BLaER1 treated with 17β-estradiol and CSF1 and Interleukin-3, amounts not matched to agents 10 nM and 100 nM (cell line): ENCODE measurements around the gene PTPRZ1.

Source experiments
- H3K27ac ChIP-seq, 11 experiments: shearing (Covaris generic); formaldehyde crosslinking; 2 replicates each; pipeline ENCODE4 v1.8.1; 2022
- H3K27me3 ChIP-seq, 11 experiments: shearing (Covaris generic); formaldehyde crosslinking; 2 replicates each; pipeline ENCODE4 v1.8.1; 2022
- H3K36me3 ChIP-seq, 11 experiments: shearing (Covaris generic); formaldehyde crosslinking; 2 replicates each; pipeline ENCODE4 v1.8.1; 2022
- H3K4me1 ChIP-seq, 10 experiments: shearing (Covaris generic); formaldehyde crosslinking; 2 replicates each; pipeline ENCODE4 v1.8.1; 2022
- H3K4me2 ChIP-seq, 11 experiments: shearing (Covaris generic); formaldehyde crosslinking; 2 replicates each; pipeline ENCODE4 v1.8.1; 2022
- H3K4me3 ChIP-seq, 10 experiments: shearing (Covaris generic); formaldehyde crosslinking; 2 replicates each; pipeline ENCODE4 v1.8.1; 2022
- H3K9ac ChIP-seq, 11 experiments: shearing (Covaris generic); formaldehyde crosslinking; 2 replicates each; pipeline ENCODE4 v1.8.1; 2022
- H3K9me3 ChIP-seq, 11 experiments: shearing (Covaris generic); formaldehyde crosslinking; replicated peaks in 1 of 11; 2 replicates each; pipeline ENCODE4 v1.8.1; 2022
- H4K20me1 ChIP-seq, 11 experiments: shearing (Covaris generic); formaldehyde crosslinking; 2 replicates each; pipeline ENCODE4 v1.8.1; 2022
- Cebpa-rat ChIP-seq, 11 experiments: shearing (Covaris generic); IDR thresholded peaks; 2 replicates each; pipeline ENCODE4 v1.8.1; 2022

Gene PTPRZ1

GRCh38 chr7:122095642-122096041, 222.7 kb downstream of the PTPRZ1 start:
- Histone ChIP-seq H4K20me1 (no peaks in the 10 kb centered on the region), H3K36me3 (peaks cover 9 to 36% (median 19%) of the 10 kb centered on the region in 11 experiments; a peak in 17 of 22 replicates), H3K4me3 (no peak overlapping the region), H3K4me2 (no peak overlapping the region), H3K27ac (no peak overlapping the region), H3K9ac (no peak overlapping the region), H3K9me3 (no peaks in the 10 kb centered on the region), H3K27me3 (no peaks in the 10 kb centered on the region), H3K4me1 (no peaks in the 10 kb centered on the region)
- TF ChIP-seq Cebpa-rat (IDR thresholded peaks at IDR 0.05) = no peak

- Histone ChIP-seq H3K4me3 (no peak overlapping the region), H3K9me3 (peaks cover 18 to 29% (median 25%) of the 10 kb centered on the region in 11 experiments), H3K4me1 (no peaks in the 10 kb centered on the region), H3K4me2 (no peak overlapping the region), H3K27ac (no peak overlapping the region), H3K27me3 (no peaks in the 10 kb centered on the region), H3K36me3 (peaks cover 31 to 69% (median 47%) of the 10 kb centered on the region in 11 experiments; a peak in 21 of 22 replicates), H4K20me1 (no peaks in the 10 kb centered on the region), H3K9ac (no peak overlapping the region)
- TF ChIP-seq Cebpa-rat (IDR thresholded peaks at IDR 0.05) = no peak
Measured at GRCh38 chr7:122100021-122100420, 227.1 kb downstream of the PTPRZ1 start.

GRCh38 chr7:122103064-122103463, 230.1 kb downstream of the PTPRZ1 start:
- Histone ChIP-seq H3K9ac (no peak overlapping the region), H3K27me3 (no peaks in the 10 kb centered on the region), H3K27ac (no peak overlapping the region), H3K4me1 (no peaks in the 10 kb centered on the region), H3K4me2 (no peak overlapping the region), H4K20me1 (no peaks in the 10 kb centered on the region), H3K4me3 (no peak overlapping the region), H3K36me3 (peaks cover 43 to 91% (median 64%) of the 10 kb centered on the region in 11 experiments), H3K9me3 (peaks cover 32 to 50% (median 41%) of the 10 kb centered on the region in 11 experiments)
- TF ChIP-seq Cebpa-rat (IDR thresholded peaks at IDR 0.05) = no peak
